ENCODE data around the gene CTDSPL2.

GRCh38 chr15:44485880-44486279 lies 58.5 kb downstream of the CTDSPL2 start:
- TF ChIP-seq, protein P1, sequence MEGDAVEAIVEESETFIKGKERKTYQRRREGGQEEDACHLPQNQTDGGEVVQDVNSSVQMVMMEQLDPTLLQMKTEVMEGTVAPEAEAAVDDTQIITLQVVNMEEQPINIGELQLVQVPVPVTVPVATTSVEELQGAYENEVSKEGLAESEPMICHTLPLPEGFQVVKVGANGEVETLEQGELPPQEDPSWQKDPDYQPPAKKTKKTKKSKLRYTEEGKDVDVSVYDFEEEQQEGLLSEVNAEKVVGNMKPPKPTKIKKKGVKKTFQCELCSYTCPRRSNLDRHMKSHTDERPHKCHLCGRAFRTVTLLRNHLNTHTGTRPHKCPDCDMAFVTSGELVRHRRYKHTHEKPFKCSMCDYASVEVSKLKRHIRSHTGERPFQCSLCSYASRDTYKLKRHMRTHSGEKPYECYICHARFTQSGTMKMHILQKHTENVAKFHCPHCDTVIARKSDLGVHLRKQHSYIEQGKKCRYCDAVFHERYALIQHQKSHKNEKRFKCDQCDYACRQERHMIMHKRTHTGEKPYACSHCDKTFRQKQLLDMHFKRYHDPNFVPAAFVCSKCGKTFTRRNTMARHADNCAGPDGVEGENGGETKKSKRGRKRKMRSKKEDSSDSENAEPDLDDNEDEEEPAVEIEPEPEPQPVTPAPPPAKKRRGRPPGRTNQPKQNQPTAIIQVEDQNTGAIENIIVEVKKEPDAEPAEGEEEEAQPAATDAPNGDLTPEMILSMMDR (IDR thresholded peaks at IDR 0.05; ENCODE audit: insufficient read depth, low read depth, low read length): no peak
- no peak for TF ChIP-seq EZH2 (IDR thresholded peaks at IDR 0.05; ENCODE audit: insufficient read depth, low read length)
